Stimulated activated CD8-positive, alpha-beta memory T cell treated with anti-CD3 and anti-CD28 coated beads, Interleukin-12 subunit alpha, Interleukin-12 subunit beta, amount 100 ng/mL, for 24 hours (primary cell): ENCODE measurements around the gene NAALADL2.
"Not testable (repeated sequence)": the region's sequence is repeated elsewhere in the genome, so short reads cannot be mapped to it uniquely, and the experiment has no call there.

Experiments
- DNase-seq: peaks from one replicate; pipeline ENCODE4 v3.0.0-alpha.2; 2020; ENCODE audit errors: extremely low read depth

NAALADL2 gene

GRCh38 chr3:175358935-175359334 is 499.8 kb downstream of the NAALADL2 start:
- DNase-seq: no peak

DNA sequence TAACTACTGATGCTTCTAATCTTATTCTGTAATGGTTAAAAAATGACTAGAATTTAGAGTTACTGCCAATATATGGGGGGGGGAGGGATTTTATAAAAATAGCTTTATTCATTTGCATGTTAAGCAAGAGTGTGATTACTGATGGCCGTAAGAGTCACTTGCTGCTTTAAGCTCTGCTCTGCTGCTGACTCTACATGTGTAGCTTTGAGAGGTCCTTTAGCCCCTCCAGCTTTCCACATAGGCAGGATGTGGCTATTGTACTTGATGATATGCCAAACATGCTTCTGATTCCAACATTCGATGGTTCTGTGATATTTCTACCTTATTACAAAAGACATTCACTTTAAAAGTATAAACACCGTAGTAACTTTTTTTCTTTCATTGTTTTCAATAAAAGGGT is 511.3 kb downstream of the NAALADL2 start:
- DNase-seq: not testable (repeated sequence)

GRCh38 chr3:175371187-175371586 is 512.1 kb downstream of the NAALADL2 start:
- not testable (repeated sequence) for DNase-seq

DNA sequence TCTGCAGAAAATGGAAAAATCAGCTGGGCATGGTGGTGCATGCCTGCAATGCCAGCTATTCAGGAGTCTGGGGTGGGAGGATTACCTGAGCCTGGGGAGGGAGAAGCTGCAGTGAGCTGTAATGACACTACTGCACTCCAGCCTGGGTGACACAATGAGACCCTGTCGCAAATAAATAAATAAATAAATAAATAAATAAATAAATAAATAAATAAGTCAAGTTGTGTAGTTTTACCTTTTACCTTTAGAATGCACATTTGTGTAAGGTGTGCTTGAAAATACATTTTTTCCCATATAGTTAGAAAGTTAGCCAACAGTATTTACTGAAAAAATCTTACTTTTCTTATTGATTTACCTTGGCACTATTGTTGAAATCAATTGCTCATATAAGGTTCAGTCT is 515.6 kb downstream of the NAALADL2 start:
- DNase-seq: no peak

- DNase-seq: no peak
These were observed 519.2 kb downstream of the NAALADL2 start for GRCh38 chr3:175378348-175378747.

- no peak for DNase-seq
These were observed 522.6 kb downstream of the NAALADL2 start for GRCh38 chr3:175381685-175382084.

GRCh38 chr3:175383371-175383770 is 524.2 kb downstream of the NAALADL2 start:
- DNase-seq: no peak

DNA sequence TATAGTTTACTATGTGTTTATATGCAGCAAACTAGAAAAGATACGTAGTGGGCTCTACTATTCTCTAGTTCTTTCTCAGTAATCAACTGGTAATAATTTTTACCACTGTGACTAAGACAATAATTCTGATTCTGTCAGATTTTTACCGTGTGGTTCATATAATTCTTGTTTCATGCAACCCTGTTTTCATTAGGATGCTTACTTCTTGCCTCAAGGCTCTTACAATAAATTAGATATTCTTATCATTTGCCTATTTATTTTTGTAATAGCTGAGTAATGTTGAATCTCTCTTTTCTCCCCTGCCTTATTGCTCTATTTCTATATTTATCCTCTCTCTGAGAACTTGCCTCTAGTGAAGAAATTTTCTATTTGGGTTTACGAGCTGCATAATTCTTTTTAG is 524.7 kb downstream of the NAALADL2 start:
- no peak for DNase-seq

DNA sequence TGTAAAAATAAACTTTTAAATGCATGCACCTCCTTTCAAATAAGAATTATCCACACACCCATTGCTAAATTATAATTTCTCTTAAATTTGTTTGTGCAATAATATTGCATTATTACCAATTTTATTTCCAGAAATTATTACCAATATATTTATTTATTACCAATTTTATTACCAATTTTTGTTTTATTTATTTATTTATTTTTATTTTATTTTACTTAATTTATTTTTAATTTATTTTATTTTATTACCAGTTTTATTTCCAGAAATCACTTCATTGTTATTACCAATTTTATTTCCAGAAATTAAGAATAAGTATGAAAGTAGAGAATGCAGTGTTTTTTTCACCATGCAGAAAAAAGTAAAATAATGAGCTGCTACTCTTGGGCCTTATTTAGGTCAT is 525.4 kb downstream of the NAALADL2 start:
- no peak for DNase-seq

DNA sequence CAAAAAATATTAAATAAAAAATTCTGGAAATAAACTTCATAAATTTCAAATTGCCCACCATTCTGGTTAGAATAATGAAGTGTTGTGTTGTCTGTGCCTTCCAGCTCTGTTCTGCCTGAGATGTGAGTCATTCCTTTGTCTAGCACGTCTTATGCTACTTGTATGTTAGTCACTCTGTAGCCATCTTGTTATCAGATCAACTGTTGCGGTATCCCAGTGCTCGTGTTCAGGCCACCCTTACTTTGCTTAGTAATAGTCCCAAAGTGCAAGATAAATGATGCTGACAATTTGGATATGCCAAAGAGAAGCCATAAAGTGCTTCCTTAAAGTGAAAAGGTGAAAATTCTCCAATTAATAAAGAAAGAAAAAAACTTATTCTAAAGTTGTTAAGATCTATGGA is 527.5 kb downstream of the NAALADL2 start:
- no peak for DNase-seq

DNA sequence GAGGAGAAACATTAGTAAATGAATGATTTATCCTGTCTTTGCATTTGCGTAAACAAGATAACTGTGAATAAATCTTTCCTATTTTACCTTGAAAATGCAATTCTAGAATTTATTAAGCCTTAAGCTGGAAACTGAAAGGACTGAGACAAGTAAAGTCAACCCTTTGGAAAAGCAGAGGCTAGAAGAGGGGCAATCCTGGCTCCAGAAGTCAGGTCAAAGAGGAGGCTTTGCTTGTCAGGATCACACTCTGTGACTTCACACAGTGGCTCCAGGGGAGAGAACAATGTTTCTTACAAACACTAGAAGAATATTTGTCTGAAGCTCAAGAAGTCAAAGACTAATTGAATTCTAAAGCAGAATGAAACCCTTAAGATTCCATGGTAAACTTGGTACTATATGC is 530.4 kb downstream of the NAALADL2 start:
- DNase-seq: no peak

GRCh38 chr3:175391601-175392000 is 532.5 kb downstream of the NAALADL2 start:
- no peak for DNase-seq

DNA sequence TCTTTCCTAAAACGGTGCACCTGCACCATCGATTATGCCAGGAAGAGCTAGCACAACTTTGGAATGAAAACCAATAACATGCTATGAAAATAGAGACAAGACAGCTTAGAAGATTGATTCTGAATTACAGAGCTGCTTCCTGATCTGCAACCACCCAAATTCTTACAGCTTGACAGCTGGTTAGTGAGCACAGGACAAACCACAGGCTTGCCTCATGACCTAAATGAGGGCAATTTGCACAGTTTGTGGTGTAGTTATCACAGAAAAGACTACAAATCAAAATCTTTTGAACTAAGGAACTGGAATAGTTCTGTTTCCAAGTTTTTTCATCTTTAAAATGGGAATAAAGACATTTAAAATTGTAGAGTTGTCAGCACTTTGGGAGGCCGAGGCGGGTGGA is 533.5 kb downstream of the NAALADL2 start:
- no peak for DNase-seq

GRCh38 chr3:175397372-175397771 is 538.2 kb downstream of the NAALADL2 start:
- no peak for DNase-seq

- no peak for DNase-seq
These were observed 539.5 kb downstream of the NAALADL2 start for GRCh38 chr3:175398676-175399075.

GRCh38 chr3:175399156-175399840 is 540.2 kb downstream of the NAALADL2 start:
- no peak for DNase-seq

- no peak for DNase-seq
These were observed 544.9 kb downstream of the NAALADL2 start for GRCh38 chr3:175404027-175404426.

- no peak for DNase-seq
These were observed 545.5 kb downstream of the NAALADL2 start for GRCh38 chr3:175404621-175405020.

DNA sequence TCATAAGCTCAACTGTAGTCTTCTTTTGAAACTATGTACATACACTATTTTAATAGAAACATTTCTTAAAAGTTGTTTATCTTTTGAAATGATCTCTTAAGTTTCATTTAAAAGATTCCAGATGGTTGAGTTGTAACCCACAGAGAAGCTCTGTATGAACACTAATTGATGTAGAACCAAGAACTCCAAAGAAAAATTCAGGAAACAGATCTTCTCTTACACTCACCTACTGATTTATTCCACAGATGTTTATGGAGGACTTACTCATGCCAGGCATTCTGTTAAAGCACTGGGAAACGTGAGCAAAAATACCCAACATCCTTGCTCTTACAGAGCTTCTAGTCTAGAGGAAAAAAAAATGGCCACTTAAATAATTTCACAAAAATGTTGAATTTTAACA is 551.1 kb downstream of the NAALADL2 start:
- DNase-seq: no peak

DNA sequence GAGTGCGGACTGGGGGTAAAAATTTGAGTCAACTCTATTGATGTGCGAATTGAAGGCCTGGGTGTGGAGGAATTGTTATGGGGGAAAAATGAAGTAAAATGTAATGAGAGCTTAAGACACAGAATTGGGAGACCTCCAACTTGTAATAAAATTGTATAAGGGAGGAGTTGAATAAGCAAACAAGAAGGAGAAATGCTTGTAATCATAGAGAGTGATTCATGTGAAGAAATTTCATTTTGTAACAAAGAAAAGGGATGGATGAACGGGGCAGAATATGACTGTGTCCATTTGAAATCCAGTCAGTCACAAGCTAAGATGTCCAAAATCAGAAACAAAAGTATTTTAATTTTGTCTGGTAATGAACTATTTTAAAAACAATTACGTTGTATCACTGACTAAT is 552.3 kb downstream of the NAALADL2 start:
- no peak for DNase-seq

DNA sequence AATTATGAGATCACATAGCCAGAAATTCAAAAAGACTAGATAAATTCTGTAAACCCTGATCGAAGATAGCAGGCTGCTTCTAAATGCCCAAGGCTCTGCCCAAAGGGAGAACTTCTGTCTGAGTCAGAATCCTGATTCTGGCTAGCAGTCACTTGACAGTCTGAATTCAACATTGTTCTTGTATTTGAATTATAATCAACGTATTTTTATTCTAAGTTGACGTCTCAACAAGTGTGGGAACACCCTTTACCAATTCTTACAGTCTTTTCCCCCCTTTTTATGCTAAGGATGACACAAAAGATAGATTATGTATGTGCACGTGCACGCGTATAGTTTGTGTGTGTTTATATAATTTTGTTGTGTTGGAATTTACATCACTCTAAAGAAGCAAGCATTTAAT is 552.8 kb downstream of the NAALADL2 start:
- DNase-seq: no peak

DNA sequence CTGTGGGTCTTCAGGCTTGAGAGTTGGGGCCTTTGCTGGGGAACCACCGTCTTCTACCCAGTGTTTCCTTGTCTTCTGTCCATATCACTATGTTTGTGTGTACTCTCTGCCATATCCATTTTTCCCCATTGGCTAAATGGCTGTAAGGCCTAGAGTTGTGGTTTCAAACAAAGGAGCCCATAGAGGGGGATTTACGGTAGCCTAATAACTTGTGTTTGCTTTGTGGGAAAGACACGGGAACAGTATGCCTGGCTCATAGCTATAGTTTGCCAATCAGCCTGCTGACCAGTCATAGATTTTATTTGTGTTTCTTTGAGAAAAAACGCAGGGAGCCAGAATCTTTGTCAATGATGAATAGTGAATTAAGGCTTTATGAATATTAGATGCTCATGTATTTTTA is 554.8 kb downstream of the NAALADL2 start:
- DNase-seq: no peak

GRCh38 chr3:175416600-175416999 is 557.5 kb downstream of the NAALADL2 start:
- no peak for DNase-seq

DNA sequence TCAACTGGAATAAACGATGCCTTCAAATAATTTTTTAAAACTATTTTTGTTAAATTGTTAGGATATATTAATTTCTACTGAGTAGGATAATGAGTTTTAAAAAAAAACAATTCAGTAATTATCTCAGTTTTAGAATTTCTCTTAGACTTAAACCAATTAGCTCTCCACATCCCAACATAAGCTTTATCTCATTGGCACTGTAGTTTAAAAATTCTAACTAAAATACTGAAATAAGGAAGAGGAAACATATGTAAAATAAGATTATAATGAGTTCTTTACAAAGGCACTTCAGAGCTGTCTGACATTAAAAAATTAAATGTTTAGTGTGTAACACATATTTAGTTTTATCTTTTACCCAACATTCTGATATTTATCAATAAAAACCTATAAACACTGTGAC is 558.3 kb downstream of the NAALADL2 start:
- DNase-seq: no peak
